Epithelial cell of proximal tubule (primary cell): Measurements from ENCODE around the gene AFAP1L2. TPM values are rescaled to one million over a fixed set of nuclear protein-coding genes. Genes with fewer than 3 reads are reported as not detected.

ENCODE experiments used
- DNase-seq: peaks from one replicate; pipeline ENCODE4 v3.0.0-alpha.2; 2011; ENCODE audit warnings: low read depth
- H3K4me3 ChIP-seq: 2 replicates; pipeline ENCODE4 v1.5.1; 2011; ENCODE audit warnings: low read depth, mild to moderate bottlenecking, low read length
- CTCF ChIP-seq: conservative IDR thresholded peaks from 2 replicates; pipeline ENCODE4 v1.5.1; 2012; ENCODE audit warnings: low read depth, mild to moderate bottlenecking, low read length
- total RNA-seq: library from RNA; depleted of rRNA; stranded (reverse); fragments of >200 nt; gene quantifications from 2 replicates; pipeline ENCODE4 v1.2.3, GENCODE V29; 2015

Gene AFAP1L2
- total RNA-seq, 1 donor from 2014 or later, result 14.2 TPM

GRCh38 chr10:114306116-114306973 lies 98.0 kb downstream of the AFAP1L2 start:
- no peak overlapping the region for H3K4me3 ChIP-seq
- no peak for TF ChIP-seq CTCF
- DNase-seq, result peak; percentile 94

GRCh38 chr10:114305521-114305925 lies 98.8 kb downstream of the AFAP1L2 start:
- no peak overlapping the region for H3K4me3 ChIP-seq
- no peak for DNase-seq
- TF ChIP-seq CTCF, result no peak

GRCh38 chr10:114304571-114305421 lies 99.5 kb downstream of the AFAP1L2 start:
- DNase-seq, result no peak
- H3K4me3 ChIP-seq, result peak overlapping the region; percentile 43
- peak; percentile 69 for TF ChIP-seq CTCF

GRCh38 chr10:114304017-114304570 lies 100.2 kb downstream of the AFAP1L2 start:
- peak; percentile 87 for TF ChIP-seq CTCF
- H3K4me3 ChIP-seq, result peak overlapping the region; percentile 43
- DNase-seq, result peak; percentile 49

- DNase-seq, result no peak
- TF ChIP-seq CTCF, result no peak
- H3K4me3 ChIP-seq, result no peak overlapping the region
Measured at GRCh38 chr10:114303556-114303955, 100.7 kb downstream of the AFAP1L2 start.

GRCh38 chr10:114301951-114302710 lies 102.2 kb downstream of the AFAP1L2 start:
- peak; percentile 6 for TF ChIP-seq CTCF
- no peak overlapping the region for H3K4me3 ChIP-seq
- no peak for DNase-seq
